Measurements from ENCODE around the gene SPNS2. TPM values are rescaled to one million over a fixed set of nuclear protein-coding genes. Genes with fewer than 3 reads are reported as not detected.

SPNS2 gene
- total and polyA plus RNA-seq, 10 of the 15 experiments (the other 5 are each of a cell fraction or from before 2014, with no cell fraction given) = 0.04 to 1.1 (median 0.23) TPM; not detected in 2

DNA sequence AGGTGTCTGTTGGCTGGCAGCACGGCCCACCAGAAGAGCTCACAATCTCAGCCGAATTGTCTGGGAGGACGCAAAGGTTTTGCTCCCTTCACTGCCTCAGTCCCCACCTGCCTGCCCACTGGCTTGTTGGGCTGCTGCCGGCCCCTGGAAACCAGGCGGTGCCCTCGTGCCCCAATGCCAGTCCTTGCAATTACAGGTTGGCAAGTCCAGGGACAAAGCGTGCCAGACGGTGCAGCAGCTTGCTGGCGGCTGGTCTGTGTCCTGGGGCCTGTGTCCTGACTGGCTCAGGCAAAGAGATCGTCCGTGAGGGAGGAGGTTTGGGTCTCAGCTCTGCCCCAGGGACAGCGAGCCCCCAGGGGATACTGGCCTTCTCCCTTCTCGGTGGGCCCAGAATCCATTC lies 24.6 kb upstream of the SPNS2 start:
- RAD21 ChIA-PET (ENCODE audit: unreplicated experiment) = no interaction called here
- no peak for FAIRE-seq
- WGBS (ENCODE audit: insufficient coverage, insufficient replicate concordance, low lambda C conversion rate, missing lambda C conversion rate) = 52% methylated on average over 13 of the region's 13 CpGs

DNA sequence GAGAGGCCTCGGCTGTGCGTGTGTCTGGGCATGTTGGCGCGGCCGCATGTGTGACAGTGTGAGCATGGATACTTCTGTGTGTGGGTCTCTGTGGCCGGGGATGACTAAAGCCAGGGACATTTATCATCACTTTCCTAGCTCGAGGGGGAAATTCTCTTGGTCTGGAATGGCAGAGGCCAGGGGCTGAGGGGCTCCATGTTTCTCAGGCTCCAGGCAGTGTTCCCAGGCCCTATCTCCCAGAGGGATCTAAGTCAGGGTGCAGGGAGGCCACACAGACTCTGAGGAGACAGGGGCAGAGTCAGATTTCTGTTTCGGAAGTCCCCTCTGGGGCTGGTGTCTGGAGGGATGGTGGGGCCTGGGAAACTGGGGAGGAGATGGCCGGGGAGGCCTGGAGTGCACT lies 23.7 kb upstream of the SPNS2 start:
- WGBS (ENCODE audit: insufficient coverage, insufficient replicate concordance, low lambda C conversion rate, missing lambda C conversion rate) = 49% methylated on average over 9 of the region's 9 CpGs
- no peak for DNase-seq (ENCODE audit: low read depth, low spot score)
- ChIA-PET RAD21 (ENCODE audit: unreplicated experiment) (no interaction called here), SMC1A (ENCODE audit: uncharacterized antibody, unreplicated experiment) (no interaction called here), CTCF (no interaction called here), POLR2A (no interaction called here)
- Histone ChIP-seq H3K9ac (ENCODE audit: control insufficient read depth, insufficient read depth, low read length) (no peak overlapping the region), H3K9me3 (replicated peaks; ENCODE audit: control insufficient read depth, insufficient read depth, low read length) (no peaks in the 10 kb centered on the region), H4K20me1 (ENCODE audit: control insufficient read depth, insufficient read depth) (no peaks in the 10 kb centered on the region), H3K4me3 (no peak overlapping the region), H3K36me3 (ENCODE audit: control insufficient read depth in 2 of 2, insufficient read depth in 2 of 2, low read length in 1 of 2) (no peaks in the 10 kb centered on the region), H3K27ac (ENCODE audit: control insufficient read depth, insufficient read depth) (no peak overlapping the region), H3K4me1 (ENCODE audit: control insufficient read depth, insufficient read depth, low read length) (no peaks in the 10 kb centered on the region), H3K79me2 (ENCODE audit: control insufficient read depth, insufficient read depth, low read length) (no peaks in the 10 kb centered on the region), H3K4me2 (ENCODE audit: control insufficient read depth, insufficient read depth) (no peak overlapping the region), H2AFZ (ENCODE audit: control insufficient read depth, low read depth, low read length) (no peak overlapping the region), H3K27me3 (replicated peaks in 1 of 2; ENCODE audit: control insufficient read depth in 2 of 2, insufficient read depth in 2 of 2, low read length in 1 of 2) (peaks cover 0 to 2% of the 10 kb centered on the region in 2 experiments; a peak in 3 of 4 replicates)
- in situ Hi-C loops (cut with MboI) = no loop called here
- no peak for FAIRE-seq
- TF ChIP-seq PML (IDR thresholded peaks at IDR 0.05; ENCODE audit: low read length) = no peak
- no peak for TF ChIP-seq STAT3 (IDR thresholded peaks at IDR 0.05; ENCODE audit: low read depth, low read length)
- TF ChIP-seq CREB1 (IDR thresholded peaks at IDR 0.05; ENCODE audit: low read depth) = no peak
- TF ChIP-seq RBBP5 (conservative IDR thresholded peaks at IDR 0.05) = no peak
- TF ChIP-seq TBL1XR1 (IDR thresholded peaks at IDR 0.05; ENCODE audit: low read depth, low read length) = no peak
- no peak for TF ChIP-seq JUNB (IDR thresholded peaks at IDR 0.05)
- no peak for TF ChIP-seq CHD2 (IDR thresholded peaks at IDR 0.05; ENCODE audit: borderline replicate concordance, low read depth, low read length)
- intact Hi-C loops (cut with micrococcal nuclease; ENCODE audit: unreplicated experiment) = no loop called here
- no peak for ATAC-seq
- BruUV-seq (replicated peaks) = no TSS peak

More for the DNA sequence above, 24.6 kb upstream of the SPNS2 start:
- Histone ChIP-seq H3K4me2 (ENCODE audit: control insufficient read depth, insufficient read depth) (no peak overlapping the region), H3K36me3 (ENCODE audit: control insufficient read depth in 2 of 2, insufficient read depth in 2 of 2, low read length in 1 of 2) (no peaks in the 10 kb centered on the region), H4K20me1 (ENCODE audit: control insufficient read depth, insufficient read depth) (no peaks in the 10 kb centered on the region), H3K27ac (ENCODE audit: control insufficient read depth, insufficient read depth) (no peak overlapping the region), H3K4me1 (ENCODE audit: control insufficient read depth, insufficient read depth, low read length) (no peaks in the 10 kb centered on the region), H3K9me3 (replicated peaks; ENCODE audit: control insufficient read depth, insufficient read depth, low read length) (no peaks in the 10 kb centered on the region), H3K4me3 (no peak overlapping the region), H3K27me3 (replicated peaks in 1 of 2; ENCODE audit: control insufficient read depth in 2 of 2, insufficient read depth in 2 of 2, low read length in 1 of 2) (peaks cover 0 to 2% of the 10 kb centered on the region in 2 experiments; a peak in 3 of 4 replicates), H3K79me2 (ENCODE audit: control insufficient read depth, insufficient read depth, low read length) (no peaks in the 10 kb centered on the region), H2AFZ (ENCODE audit: control insufficient read depth, low read depth, low read length) (no peak overlapping the region), H3K9ac (ENCODE audit: control insufficient read depth, insufficient read depth, low read length) (no peak overlapping the region)
- DNase-seq (ENCODE audit: low read depth, low spot score) (no peak), ATAC-seq (no peak)
- CTCF ChIA-PET = no interaction called here
- BruUV-seq (replicated peaks) = no TSS peak
- TF ChIP-seq HDAC6 (IDR thresholded peaks at IDR 0.05; ENCODE audit: unreplicated experiment) = no peak
- intact Hi-C loops (cut with micrococcal nuclease; ENCODE audit: unreplicated experiment) (no loop called here), in situ Hi-C loops (cut with MboI) (no loop called here)
- SMC1A ChIA-PET (ENCODE audit: uncharacterized antibody, unreplicated experiment) = no interaction called here
- POLR2A ChIA-PET = no interaction called here
